Measurements from ENCODE around the gene RELCH.

Gene RELCH

GRCh38 chr18:62187543-62188510 lies 772 bp downstream of the RELCH start:
- DNase-seq, result peak; percentile 32

DNA sequence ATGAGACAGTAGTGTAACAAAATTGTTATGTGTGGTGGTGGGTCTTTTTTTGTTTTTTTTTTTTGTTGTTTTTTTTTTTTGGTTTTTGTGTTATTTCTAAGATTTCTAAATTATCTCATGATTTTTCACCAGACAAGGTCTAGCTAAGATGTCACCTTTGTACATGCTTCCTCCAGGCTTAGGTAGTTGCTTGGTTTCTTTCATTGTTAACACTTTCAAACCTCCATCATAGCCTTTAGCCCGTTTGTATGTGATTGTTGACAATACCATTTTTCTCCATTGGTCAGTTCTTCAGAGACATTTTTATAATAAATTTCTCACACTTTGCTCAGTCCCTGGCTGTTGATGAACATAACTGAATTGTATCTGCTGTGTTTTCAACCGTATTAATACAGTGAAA lies 2.2 kb downstream of the RELCH start:
- no peak for DNase-seq

- DNase-seq, result no peak
Measured at GRCh38 chr18:62196079-62196478, 9.0 kb downstream of the RELCH start.

- DNase-seq, result no peak
Measured at GRCh38 chr18:62196980-62197379, 9.9 kb downstream of the RELCH start.

DNA sequence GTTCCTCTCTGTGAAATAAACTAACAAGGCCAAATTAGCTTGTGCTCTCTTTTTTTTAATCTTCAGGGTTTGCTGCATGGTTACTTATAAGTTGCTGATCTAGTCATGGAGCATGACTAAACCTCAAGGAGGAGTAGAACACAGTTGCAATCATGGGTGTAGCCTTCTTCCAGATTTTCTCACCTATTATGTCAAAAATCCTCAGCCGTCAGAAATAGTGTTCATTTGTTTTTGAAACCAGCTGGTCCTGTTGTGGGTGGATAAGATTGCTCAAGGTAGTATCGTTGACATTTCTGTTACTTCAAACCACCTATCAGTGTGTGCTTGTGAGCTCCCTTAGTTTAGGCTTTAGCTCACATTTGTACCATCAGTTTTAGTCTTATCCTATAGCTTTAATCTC lies 11.2 kb downstream of the RELCH start:
- no peak for DNase-seq

DNA sequence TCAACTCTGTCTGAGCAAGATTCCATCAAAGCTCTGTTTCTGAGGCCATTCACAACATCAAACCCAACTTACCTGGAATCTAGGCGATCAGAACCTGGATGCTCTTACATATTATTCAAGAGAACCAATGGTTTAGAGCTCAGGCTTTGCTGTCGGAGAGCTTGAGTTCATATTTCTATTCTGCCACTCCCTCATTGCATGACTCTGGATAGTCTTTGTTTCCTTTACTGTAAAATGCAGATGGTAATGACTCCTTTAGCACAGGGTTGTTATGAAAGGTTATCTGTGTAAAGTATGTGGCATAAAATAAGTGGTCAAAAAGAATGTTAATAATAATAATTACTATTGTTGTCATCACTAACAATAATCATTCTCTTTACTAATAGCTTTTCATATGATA lies 12.6 kb downstream of the RELCH start:
- DNase-seq, result no peak

DNA sequence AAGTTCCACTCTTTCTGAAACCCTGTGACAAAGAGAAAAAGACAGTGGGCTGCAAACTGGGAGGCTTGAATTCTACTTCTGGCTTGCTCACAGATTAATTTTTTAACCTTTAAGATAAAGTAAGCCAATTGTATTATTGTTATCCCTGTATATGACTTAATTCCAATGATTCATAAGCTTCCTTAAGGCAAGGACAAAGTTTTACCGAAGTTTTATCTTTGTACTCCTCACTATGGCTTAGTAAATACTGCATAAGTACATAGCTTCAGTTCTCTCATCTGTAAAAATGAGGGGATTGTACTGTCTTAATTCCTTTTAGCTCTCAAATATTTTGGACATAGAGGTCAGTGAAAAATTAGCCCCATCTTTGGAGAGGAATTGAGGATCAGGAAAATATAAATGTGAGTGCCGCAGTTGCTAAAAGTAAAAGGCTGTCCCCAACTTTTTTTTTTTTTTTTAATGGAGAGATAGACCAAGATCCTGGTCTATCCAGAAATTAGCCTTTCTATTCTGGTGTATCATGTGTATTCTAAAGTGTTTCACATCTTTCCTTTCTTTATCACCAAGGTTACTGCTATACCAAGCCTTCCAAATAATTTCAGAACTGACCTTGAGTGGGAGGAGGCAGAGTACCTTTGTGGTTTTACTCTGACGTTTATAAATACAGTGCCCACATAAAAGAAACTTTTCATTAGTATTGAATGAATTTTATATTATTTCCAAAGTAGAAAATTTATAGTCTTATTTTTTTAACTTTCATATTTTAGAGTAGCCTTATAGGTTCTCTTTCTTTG lies 13.3 kb downstream of the RELCH start:
- no peak for DNase-seq

- DNase-seq, result no peak
Measured at GRCh38 chr18:62201870-62202269, 14.8 kb downstream of the RELCH start.

- no peak for DNase-seq
Measured at GRCh38 chr18:62205824-62206223, 18.8 kb downstream of the RELCH start.

- no peak for DNase-seq
Measured at GRCh38 chr18:62206593-62206992, 19.5 kb downstream of the RELCH start.

GRCh38 chr18:62209046-62209445 lies 22.0 kb downstream of the RELCH start:
- no peak for DNase-seq

- no peak for DNase-seq
Measured at GRCh38 chr18:62210138-62210537, 23.1 kb downstream of the RELCH start.

- DNase-seq, result no peak
Measured at GRCh38 chr18:62211325-62211828, 24.3 kb downstream of the RELCH start.

GRCh38 chr18:62214790-62215189 lies 27.7 kb downstream of the RELCH start:
- no peak for DNase-seq

- no peak for DNase-seq
Measured at GRCh38 chr18:62224229-62224628, 37.2 kb downstream of the RELCH start.

GRCh38 chr18:62226047-62226446 lies 39.0 kb downstream of the RELCH start:
- DNase-seq, result no peak

DNA sequence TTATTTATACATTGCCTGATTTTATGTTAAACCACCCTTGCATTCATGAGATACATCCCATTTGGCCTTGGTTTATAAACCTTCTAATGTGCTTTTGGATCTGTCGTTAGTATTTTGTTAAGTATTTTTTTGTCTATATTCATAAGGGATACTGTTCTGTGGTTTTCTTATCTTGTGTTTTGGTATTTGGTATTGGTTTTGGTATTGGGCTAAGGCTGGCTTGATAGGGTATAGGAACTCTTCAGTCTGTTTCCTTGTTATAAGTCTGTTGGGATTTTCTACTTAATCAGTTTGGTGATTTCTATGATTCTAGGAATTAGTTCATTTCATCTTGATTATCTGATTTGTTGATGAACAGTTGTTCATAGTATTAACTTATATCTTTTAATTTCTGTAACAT lies 49.2 kb downstream of the RELCH start:
- DNase-seq, result no peak

DNA sequence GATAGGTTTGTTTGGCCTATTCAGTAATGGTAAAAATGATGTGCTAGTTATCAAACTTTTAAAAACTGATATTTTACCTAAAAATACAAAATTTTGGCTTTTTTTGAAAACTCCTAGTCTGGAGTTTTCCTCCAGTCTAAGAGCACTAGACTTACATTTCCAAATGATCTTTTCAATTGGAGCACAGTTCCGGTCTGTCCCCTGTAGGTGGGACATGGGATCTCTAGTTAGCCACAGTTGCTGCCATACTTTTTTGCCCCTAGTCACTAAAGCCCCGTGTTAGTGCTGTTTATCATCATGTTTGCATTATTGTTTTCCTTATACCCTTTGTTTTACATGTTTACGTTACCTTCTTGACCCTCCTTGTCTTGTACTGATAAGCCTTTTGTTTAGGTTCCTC lies 52.4 kb downstream of the RELCH start:
- no peak for DNase-seq

GRCh38 chr18:62242955-62243354 lies 55.9 kb downstream of the RELCH start:
- DNase-seq, result no peak

- no peak for DNase-seq
Measured at GRCh38 chr18:62245177-62245576, 58.1 kb downstream of the RELCH start.

DNA sequence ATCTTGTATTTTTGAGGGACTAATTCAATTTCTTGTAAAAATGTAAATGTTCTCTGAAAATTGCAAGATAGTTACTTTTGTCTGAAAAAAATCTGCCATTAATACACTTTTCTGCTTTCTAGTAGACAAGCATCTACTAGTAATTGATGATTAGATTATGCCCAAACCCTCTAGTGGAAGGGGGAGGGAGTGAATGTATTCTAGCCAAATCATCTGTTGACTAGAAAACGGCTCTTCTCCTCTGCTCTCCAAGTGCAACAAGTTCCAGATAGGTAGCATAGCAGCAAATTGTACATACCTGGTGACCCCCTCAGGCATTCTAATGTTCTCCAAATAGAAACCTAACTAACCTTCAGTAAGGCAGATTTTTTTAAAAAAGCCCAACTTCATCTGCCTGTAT lies 58.6 kb downstream of the RELCH start:
- no peak for DNase-seq

GRCh38 chr18:62248313-62248712 lies 61.3 kb downstream of the RELCH start:
- no peak for DNase-seq

DNA sequence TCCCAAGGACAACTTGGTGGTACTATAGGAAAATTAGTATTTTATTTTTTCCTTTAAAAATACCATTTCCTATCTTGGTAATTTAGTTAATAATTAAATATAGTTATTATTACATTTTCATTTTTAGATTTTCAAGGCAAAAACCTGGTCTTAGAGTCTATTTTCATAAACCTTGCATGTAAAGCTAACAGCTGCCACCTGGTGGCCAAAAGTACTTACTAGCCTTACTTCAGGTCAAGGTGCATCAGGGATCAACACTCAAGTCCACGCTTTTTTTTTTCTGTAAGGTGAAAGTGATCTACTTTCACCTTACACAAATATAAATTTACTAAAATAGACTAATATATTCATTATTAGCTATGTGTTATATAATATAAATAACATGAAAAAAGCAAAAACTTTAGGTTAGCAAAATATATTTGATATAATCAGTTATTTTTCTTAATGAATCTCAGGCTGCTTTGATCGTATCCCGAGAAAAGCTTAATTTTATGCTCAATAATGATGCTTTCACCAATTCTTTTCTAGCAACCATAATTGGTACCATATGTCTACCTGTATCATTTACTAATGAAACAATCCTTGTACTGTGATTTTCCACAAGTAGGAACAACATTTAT lies 62.5 kb downstream of the RELCH start:
- DNase-seq, result peak; percentile 63 to 74
